Osteocyte (in vitro differentiated cells): ENCODE data around the gene DHX30. TPM values are rescaled to one million over a fixed set of nuclear protein-coding genes. Genes with fewer than 3 reads are reported as not detected.
A peak's percentile ranks its signal among the peaks of the same experiment; 100 is the strongest.

Source experiments
- DNase-seq: peaks from one replicate; pipeline ENCODE4 v3.0.0; 2021; ENCODE audit warnings: mixed read lengths; ENCODE audit not compliant: unreplicated experiment; ENCODE audit errors: extremely low spot score
- H3K27ac Mint-ChIP-seq: one replicate; pipeline ENCODE4 v1.8.0; 2021; ENCODE audit warnings: mild to moderate bottlenecking, mixed read lengths; ENCODE audit not compliant: unreplicated experiment
- H3K27me3 Mint-ChIP-seq: one replicate; pipeline ENCODE4 v1.8.0; 2021; ENCODE audit warnings: mixed read lengths; ENCODE audit not compliant: unreplicated experiment
- H3K36me3 Mint-ChIP-seq: one replicate; pipeline ENCODE4 v1.8.0; 2021; ENCODE audit warnings: mixed read lengths; ENCODE audit not compliant: unreplicated experiment
- H3K4me1 Mint-ChIP-seq: one replicate; pipeline ENCODE4 v1.8.0; 2021; ENCODE audit warnings: mixed read lengths; ENCODE audit not compliant: unreplicated experiment
- H3K4me3 Mint-ChIP-seq: one replicate; pipeline ENCODE4 v1.8.0; 2021; ENCODE audit warnings: mild to moderate bottlenecking, moderate library complexity, mixed read lengths; ENCODE audit not compliant: unreplicated experiment
- H3K9me3 Mint-ChIP-seq: one replicate; pipeline ENCODE4 v1.8.0; 2021; ENCODE audit warnings: mixed read lengths; ENCODE audit not compliant: unreplicated experiment
- CTCF ChIP-seq: fragments of 200-600 bp; sonication (generic); IDR thresholded peaks from 2 replicates; pipeline ENCODE4 v1.5.0; 2021; ENCODE audit warnings: antibody characterized with exemption, mild to moderate bottlenecking, moderate library complexity
- total RNA-seq: library from RNA; stranded (reverse); gene quantifications from 2 replicates; pipeline ENCODE4 v1.2.1, GENCODE V29; 2021

Gene DHX30
- total RNA-seq, 1 donor from 2014 or later = 78.9 TPM

GRCh38 chr3:47849186-47849698, 46.3 kb downstream of the DHX30 start:
- Mint-ChIP-seq H3K27ac (no peak overlapping the region), H3K36me3 (peaks cover 43% of the 10 kb centered on the region), H3K4me3 (no peak overlapping the region), H3K9me3 (no peaks in the 10 kb centered on the region), H3K27me3 (no peaks in the 10 kb centered on the region), H3K4me1 (no peaks in the 10 kb centered on the region)
- no peak for DNase-seq
- TF ChIP-seq CTCF = no peak

DNA sequence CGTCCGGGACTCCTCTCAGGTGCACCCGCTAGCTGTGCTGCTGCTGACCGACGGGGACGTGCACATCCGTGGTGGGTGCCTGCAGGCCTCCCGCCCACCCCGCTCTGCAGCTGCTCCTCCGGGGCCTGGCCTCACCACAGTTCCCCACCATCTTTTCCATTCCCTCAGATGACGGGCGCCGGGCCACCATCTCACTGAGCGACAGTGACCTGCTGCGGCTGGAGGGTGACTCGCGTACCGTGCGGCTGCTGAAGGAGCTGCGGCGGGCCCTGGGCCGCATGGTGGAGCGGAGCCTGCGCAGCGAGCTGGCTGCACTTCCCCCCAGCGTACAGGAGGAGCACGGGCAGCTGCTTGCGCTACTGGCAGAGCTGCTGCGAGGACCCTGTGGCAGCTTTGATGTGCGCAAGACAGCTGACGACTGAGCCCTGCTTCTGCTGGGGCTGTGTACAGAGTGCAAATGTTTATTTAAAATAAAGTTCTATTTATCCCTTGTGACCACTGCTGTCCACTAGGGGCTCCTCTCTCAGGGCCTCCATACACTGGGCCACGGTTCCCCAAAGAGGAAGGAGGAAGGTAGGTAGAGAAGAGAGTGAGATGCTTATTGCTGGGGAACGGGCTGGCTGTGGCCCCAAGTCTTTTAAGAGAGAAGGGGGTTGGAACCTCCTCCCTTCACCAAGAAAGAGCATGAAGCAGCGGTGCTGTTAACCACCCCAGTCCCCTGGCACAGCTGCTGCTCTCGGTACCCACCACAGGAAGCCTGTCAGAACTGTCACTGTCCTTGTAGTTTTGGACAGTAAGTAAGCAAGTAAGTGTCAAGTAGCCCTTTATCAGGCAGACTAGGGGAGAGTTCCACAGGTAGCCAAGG, 47.0 kb downstream of the DHX30 start:
- Mint-ChIP-seq H3K9me3 (no peaks in the 10 kb centered on the region), H3K27me3 (no peaks in the 10 kb centered on the region), H3K4me1 (no peaks in the 10 kb centered on the region), H3K27ac (no peak overlapping the region), H3K36me3 (peaks cover 39% of the 10 kb centered on the region), H3K4me3 (no peak overlapping the region)
- no peak for DNase-seq
- TF ChIP-seq CTCF = peak; percentile 49

- Mint-ChIP-seq H3K36me3 (peaks cover 42% of the 10 kb centered on the region), H3K4me3 (no peak overlapping the region), H3K27ac (peak overlapping the region; percentile 58), H3K9me3 (no peaks in the 10 kb centered on the region), H3K27me3 (no peaks in the 10 kb centered on the region), H3K4me1 (no peaks in the 10 kb centered on the region)
- DNase-seq = no peak
- no peak for TF ChIP-seq CTCF
Measured at GRCh38 chr3:47850564-47851410, 47.8 kb downstream of the DHX30 start.

GRCh38 chr3:47851888-47852603, 49.1 kb downstream of the DHX30 start:
- no peak for TF ChIP-seq CTCF
- Mint-ChIP-seq H3K27ac (peak overlapping the region; percentile 38), H3K4me3 (no peak overlapping the region), H3K4me1 (no peaks in the 10 kb centered on the region), H3K9me3 (no peaks in the 10 kb centered on the region), H3K27me3 (no peaks in the 10 kb centered on the region), H3K36me3 (peaks cover 43% of the 10 kb centered on the region)
- no peak for DNase-seq
